Prostate gland (tissue), 2 donors: ENCODE results near the gene PTPRE.

Experiments
- CTCF ChIP-seq, 4 experiments: fragments of 200-600 bp in 2 of 4; fragments of 450-650 bp in 2 of 4; sonication (generic) in 2 of 4; IDR thresholded peaks; 1 replicate in 3 of 4; 2 replicates in 1 of 4; pipeline ENCODE4 v1.5.1; 2016 to 2019; ENCODE audit warnings: antibody characterized with exemption in 4 of 4, mild to moderate bottlenecking in 2 of 4, moderate library complexity in 2 of 4
- POLR2A ChIP-seq: fragments of 450-650 bp; IDR thresholded peaks from one replicate; pipeline ENCODE4 v1.6.1; 2016; ENCODE audit warnings: antibody characterized with exemption, mild to moderate bottlenecking

DNA sequence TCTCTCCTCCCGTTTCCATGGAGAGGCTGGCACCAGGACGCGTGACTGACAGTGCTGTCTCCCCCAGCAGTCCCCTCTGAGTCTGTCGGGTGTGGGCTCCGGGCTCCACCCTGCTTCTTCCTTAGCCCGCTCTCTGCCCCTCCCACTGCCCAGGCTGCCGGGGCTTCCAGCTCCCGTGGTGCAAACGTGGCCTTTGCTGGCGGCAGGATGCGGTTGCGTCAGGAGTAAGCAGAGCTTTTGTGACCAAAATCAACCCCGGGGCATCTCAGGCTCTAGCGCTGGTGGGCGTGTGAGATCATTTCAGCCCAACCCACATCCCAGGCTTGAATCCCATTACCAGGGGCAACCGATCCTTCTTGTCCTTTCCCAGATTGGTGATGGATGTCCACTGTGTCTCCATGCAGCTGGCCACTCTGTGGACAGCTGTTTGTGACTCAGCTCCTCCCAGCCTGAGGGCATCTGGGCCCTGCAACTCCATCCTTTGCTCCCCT, 28.2 kb downstream of the PTPRE start:
- TF ChIP-seq POLR2A = no peak
- no peak for TF ChIP-seq CTCF (IDR thresholded peaks at IDR 0.05)
